Thyroid gland (tissue), 4 donors: ENCODE data around the gene LYZL2.

Source experiments
- POLR2A ChIP-seq, 2 donors: fragments of 450-650 bp; IDR thresholded peaks; one replicate each; pipeline ENCODE4 v1.6.1; 2017; ENCODE audit warnings: antibody characterized with exemption in 2 of 2, mild to moderate bottlenecking in 2 of 2, moderate library complexity in 1 of 2
- TF ChIP-seq, protein P1 (sequence below), 6 experiments: fragments of 200-600 bp in 3 of 6; fragments of 450-650 bp in 3 of 6; sonication (generic) in 3 of 6; IDR thresholded peaks; one replicate each; pipeline ENCODE4 v1.5.1; 2016 to 2019; ENCODE audit warnings: antibody characterized with exemption in 6 of 6, mild to moderate bottlenecking in 2 of 6, inconsistent platforms in 1 of 6, moderate library complexity in 1 of 6

DNA sequence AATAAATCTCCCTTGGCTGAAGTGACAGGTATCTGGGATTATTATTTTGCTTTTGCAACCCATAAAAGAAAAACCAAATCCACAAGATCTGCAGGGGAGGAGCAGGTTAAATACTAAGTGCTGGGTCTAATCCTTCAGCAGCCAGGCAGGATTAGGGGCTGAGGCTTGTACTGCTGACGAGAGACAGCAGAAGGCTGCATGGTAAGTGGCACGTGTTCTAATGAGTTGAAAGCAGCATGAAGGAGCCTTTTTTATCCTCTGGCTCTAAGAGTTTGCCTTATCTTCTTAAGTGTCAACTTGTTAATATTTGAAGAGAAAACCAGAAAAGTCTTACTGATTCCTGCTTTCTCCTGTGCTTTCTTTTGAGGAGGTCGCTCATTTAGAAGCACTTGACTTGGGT lies 50.0 kb downstream of the LYZL2 start:
- TF ChIP-seq POLR2A (IDR thresholded peaks at IDR 0.05) = no peak
- TF ChIP-seq, protein P1, sequence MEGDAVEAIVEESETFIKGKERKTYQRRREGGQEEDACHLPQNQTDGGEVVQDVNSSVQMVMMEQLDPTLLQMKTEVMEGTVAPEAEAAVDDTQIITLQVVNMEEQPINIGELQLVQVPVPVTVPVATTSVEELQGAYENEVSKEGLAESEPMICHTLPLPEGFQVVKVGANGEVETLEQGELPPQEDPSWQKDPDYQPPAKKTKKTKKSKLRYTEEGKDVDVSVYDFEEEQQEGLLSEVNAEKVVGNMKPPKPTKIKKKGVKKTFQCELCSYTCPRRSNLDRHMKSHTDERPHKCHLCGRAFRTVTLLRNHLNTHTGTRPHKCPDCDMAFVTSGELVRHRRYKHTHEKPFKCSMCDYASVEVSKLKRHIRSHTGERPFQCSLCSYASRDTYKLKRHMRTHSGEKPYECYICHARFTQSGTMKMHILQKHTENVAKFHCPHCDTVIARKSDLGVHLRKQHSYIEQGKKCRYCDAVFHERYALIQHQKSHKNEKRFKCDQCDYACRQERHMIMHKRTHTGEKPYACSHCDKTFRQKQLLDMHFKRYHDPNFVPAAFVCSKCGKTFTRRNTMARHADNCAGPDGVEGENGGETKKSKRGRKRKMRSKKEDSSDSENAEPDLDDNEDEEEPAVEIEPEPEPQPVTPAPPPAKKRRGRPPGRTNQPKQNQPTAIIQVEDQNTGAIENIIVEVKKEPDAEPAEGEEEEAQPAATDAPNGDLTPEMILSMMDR (IDR thresholded peaks at IDR 0.05) = no peak
